ENCODE data around the gene PPP5C. TPM values are rescaled to one million over a fixed set of nuclear protein-coding genes. Genes with fewer than 3 reads are reported as not detected.

PPP5C gene
- total RNA-seq, 4 donors from 2014 or later, result 26.1 to 92.3 (median 62.5) TPM

DNA sequence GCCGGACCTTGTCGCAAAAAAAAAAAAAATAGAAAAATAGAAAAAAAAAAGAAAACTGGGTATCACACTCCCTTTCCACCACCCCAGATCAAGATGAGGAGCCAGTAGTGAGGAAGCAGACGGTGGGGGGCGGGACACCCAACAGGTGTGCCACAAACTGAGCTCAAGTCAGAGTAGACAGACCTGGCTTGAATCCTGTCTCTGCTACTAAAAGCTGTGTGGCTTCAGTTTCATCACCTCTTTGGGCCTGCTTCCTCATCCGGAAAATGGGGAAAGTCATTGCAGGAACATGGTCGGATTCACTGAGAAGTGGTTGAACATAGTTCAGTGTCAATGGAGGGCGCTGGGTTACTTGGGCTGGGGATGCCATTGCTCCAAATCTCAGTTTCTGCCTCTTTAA is 47.2 kb upstream of the PPP5C start:
- TF ChIP-seq, protein P1, sequence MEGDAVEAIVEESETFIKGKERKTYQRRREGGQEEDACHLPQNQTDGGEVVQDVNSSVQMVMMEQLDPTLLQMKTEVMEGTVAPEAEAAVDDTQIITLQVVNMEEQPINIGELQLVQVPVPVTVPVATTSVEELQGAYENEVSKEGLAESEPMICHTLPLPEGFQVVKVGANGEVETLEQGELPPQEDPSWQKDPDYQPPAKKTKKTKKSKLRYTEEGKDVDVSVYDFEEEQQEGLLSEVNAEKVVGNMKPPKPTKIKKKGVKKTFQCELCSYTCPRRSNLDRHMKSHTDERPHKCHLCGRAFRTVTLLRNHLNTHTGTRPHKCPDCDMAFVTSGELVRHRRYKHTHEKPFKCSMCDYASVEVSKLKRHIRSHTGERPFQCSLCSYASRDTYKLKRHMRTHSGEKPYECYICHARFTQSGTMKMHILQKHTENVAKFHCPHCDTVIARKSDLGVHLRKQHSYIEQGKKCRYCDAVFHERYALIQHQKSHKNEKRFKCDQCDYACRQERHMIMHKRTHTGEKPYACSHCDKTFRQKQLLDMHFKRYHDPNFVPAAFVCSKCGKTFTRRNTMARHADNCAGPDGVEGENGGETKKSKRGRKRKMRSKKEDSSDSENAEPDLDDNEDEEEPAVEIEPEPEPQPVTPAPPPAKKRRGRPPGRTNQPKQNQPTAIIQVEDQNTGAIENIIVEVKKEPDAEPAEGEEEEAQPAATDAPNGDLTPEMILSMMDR (IDR thresholded peaks at IDR 0.05), result no peak
- no peak for TF ChIP-seq POLR2A (IDR thresholded peaks at IDR 0.05)
- Histone ChIP-seq H3K27me3 (no peaks in the 10 kb centered on the region), H3K4me1 (peaks cover 3 to 22% of the 10 kb centered on the region in 2 donors), H3K36me3 (no peaks in the 10 kb centered on the region), H3K4me3 (peak overlapping the region in 1 of 2 donors; percentile 50), H3K27ac (peak overlapping the region; percentile 85 to 95), H3K9me3 (no peaks in the 10 kb centered on the region)
- intact Hi-C loops (cut with DNase I; ENCODE audit: low total_unique reads), result no loop called here
- DNase-seq, result no peak

DNA sequence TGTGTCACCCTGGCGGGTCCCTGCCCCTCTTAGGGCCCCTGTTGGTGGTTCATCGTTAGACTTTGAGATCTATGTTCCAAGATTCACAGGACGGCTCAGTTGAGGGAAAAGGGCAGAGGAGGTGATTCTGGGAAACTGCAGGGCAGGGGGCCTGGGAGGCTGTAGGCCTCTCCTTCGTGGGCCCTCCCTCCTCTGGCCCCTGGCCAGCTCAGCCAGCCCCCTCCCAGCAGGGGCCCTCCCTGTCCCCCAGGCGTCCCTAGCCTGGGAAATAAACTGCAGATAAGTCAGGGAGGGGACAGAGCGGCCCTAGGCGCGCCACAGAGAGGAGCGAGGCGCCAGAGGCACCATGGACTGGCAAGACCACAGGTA is 43.6 kb upstream of the PPP5C start:
- H3K4me3 ChIP-seq, result no peak overlapping the region
- H3K4me1 ChIP-seq, result peaks cover 3 to 7% of the 10 kb centered on the region in 2 donors
- no peaks in the 10 kb centered on the region for H3K36me3 ChIP-seq
- H3K27me3 ChIP-seq, result no peaks in the 10 kb centered on the region
- H3K9me3 ChIP-seq, result no peaks in the 10 kb centered on the region
- intact Hi-C loops (cut with DNase I; ENCODE audit: low total_unique reads), result no loop called here
- H3K27ac ChIP-seq, result peak overlapping the region; percentile 30 to 95
- DNase-seq, result no peak
- TF ChIP-seq POLR2A (IDR thresholded peaks at IDR 0.05), result no peak
- TF ChIP-seq, protein P1 (IDR thresholded peaks at IDR 0.05), result no peak

DNA sequence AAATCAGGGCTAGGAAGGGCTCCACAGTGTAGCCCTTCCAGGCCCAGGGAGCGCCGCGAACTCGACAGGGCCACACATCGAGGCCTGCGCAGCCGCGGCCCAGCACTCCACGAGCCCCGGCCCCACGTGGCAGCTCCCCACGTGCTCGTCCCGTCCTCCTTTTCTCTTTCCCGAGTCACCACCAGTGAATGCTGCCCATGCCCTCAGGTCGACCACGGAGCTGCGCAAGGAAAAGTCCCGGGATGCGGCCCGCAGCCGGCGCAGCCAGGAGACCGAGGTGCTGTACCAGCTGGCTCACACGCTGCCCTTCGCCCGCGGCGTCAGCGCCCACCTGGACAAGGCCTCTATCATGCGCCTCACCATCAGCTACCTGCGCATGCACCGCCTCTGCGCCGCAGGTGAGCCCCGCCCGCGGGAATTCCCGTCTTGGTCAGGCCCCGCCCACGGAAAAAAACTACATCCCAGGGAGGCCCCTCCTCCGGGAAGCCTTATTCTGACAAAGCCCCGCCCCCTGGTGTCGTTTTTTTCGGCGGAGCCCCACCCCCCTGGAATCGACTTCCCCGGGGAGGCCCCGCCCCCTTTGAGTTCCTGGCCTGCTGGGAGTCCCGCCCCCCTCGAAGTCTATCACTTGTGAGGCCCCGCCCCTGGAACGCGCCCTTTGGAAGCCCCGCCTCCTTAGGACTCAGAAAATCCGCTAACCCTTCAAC is 43.0 kb upstream of the PPP5C start:
- DNase-seq, result peak; percentile 56 to 61
- Histone ChIP-seq H3K27me3 (no peaks in the 10 kb centered on the region), H3K36me3 (no peaks in the 10 kb centered on the region), H3K4me3 (no peak overlapping the region), H3K4me1 (peaks cover 3 to 7% of the 10 kb centered on the region in 2 donors), H3K27ac (peak overlapping the region; percentile 30 to 95), H3K9me3 (no peaks in the 10 kb centered on the region)
- TF ChIP-seq, protein P1 (IDR thresholded peaks at IDR 0.05), result no peak
- no peak for TF ChIP-seq POLR2A (IDR thresholded peaks at IDR 0.05)
- intact Hi-C loops (cut with DNase I; ENCODE audit: low total_unique reads), result no loop called here

DNA sequence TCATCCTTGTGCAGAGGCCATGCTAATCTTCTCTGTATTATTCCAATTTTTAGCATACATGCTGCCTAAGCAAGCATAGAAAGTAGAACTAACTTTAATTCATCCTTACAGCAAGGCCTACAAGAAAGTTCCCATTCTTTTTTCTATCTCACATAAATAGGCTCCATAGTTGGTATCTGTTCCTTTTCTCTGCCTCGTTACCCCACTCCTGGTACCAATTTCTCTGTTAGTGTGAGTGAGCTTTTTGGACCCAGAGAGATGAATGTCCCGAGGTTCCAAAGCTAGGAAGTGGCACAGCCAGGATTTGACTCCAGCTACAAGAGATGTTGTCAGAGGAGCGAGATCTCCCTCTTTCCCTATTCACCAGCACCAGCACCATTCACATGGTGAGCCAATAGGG is 40.4 kb upstream of the PPP5C start:
- no peaks in the 10 kb centered on the region for H3K9me3 ChIP-seq
- H3K4me3 ChIP-seq, result no peak overlapping the region
- no peak overlapping the region for H3K27ac ChIP-seq
- H3K27me3 ChIP-seq, result no peaks in the 10 kb centered on the region
- peaks cover 0 to 7% of the 10 kb centered on the region in 2 donors for H3K4me1 ChIP-seq
- DNase-seq, result no peak
- TF ChIP-seq, protein P1 (IDR thresholded peaks at IDR 0.05), result no peak
- TF ChIP-seq POLR2A (IDR thresholded peaks at IDR 0.05), result no peak
- intact Hi-C loops (cut with DNase I; ENCODE audit: low total_unique reads), result no loop called here
- no peaks in the 10 kb centered on the region for H3K36me3 ChIP-seq

DNA sequence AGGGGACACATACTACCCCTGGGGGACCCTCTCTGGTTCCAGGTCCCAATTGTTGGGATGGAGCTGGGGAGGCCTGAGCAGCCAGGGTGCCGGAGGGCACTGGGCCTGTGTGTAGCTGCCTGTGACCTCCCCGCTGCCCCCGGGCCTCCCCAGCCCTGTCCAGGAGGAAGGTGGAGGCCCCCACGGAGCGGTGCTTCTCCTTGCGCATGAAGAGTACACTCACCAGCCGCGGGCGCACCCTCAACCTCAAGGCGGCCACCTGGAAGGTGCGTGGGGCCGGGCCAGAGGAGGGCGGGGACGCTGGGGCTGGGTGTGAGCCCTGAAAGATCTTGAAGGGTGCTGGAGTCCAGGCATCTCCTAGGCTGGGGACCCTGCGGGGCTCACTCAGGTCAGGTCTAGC is 38.4 kb upstream of the PPP5C start:
- Histone ChIP-seq H3K27me3 (no peaks in the 10 kb centered on the region), H3K4me1 (peaks cover 0 to 1% of the 10 kb centered on the region in 2 donors), H3K36me3 (no peaks in the 10 kb centered on the region), H3K9me3 (no peaks in the 10 kb centered on the region), H3K4me3 (no peak overlapping the region), H3K27ac (no peak overlapping the region)
- TF ChIP-seq, protein P1 (IDR thresholded peaks at IDR 0.05), result no peak
- TF ChIP-seq POLR2A (IDR thresholded peaks at IDR 0.05), result no peak
- intact Hi-C loops (cut with DNase I; ENCODE audit: low total_unique reads), result no loop called here
- no peak for DNase-seq

All from uterus (tissue), 4 donors.